K562 (cell line): ENCODE measurements around the gene ANKRD12. TPM values are rescaled to one million over a fixed set of nuclear protein-coding genes. Genes with fewer than 3 reads are reported as not detected.

Experiments
- ATAC-seq: fragments of 200-7000 bp; cut with Tn5 transposase; 3 replicates; pipeline ENCODE4 v1.9.1; 2020; ENCODE audit warnings: moderate library complexity
- BruUV-seq: library from RNA; stranded (reverse); fragments of 400-500 nt; replicated peaks from 2 replicates; lab custom pipeline; 2021; lab: Mats Ljungman, UMichigan
- CTCF ChIA-PET: fragments of 300-600 bp; formaldehyde crosslinking; extraction: SDS; loops from one replicate; lab custom pipeline; 2021; ENCODE audit warnings: low intra/inter-chr PET ratio; lab: Yijun Ruan, JAX
- POLR2A ChIA-PET: fragments of 300-600, 350-650 bp; sonication (Branson Sonifier 250); formaldehyde crosslinking; extraction: SDS; loops from one replicate; lab custom pipeline; 2021; ENCODE audit warnings: antibody characterized with exemption, inconsistent platforms; lab: Yijun Ruan, JAX
- DNase-seq, 4 experiments: peaks; one replicate each; pipeline versions ENCODE4 v3.0.0 to v3.0.0-alpha.2; 2011 to 2018; ENCODE audit warnings: low spot score in 3 of 4, mixed read lengths in 3 of 4; ENCODE audit errors: extremely low read depth in 1 of 4
- FAIRE-seq: peaks from 2 replicates; lab custom pipeline; 2011; peaks lifted over from hg19 to GRCh38; lab: Jason Lieb, UNC
- H2AFZ ChIP-seq: 2 replicates; pipeline ENCODE4 v1.6.0; 2011; ENCODE audit warnings: low read depth, low read length, control low read depth, inconsistent platforms
- H3K27ac ChIP-seq: fragments of 200-600 bp; 3 replicates; pipeline ENCODE4 v1.8.0; 2011; ENCODE audit warnings: low read depth, mild to moderate bottlenecking, control low read depth, inconsistent platforms, low read length, moderate library complexity, mixed read lengths; ENCODE audit errors: extremely low read depth
- H3K27me3 ChIP-seq, 2 experiments: fragments of 300-600 bp in 1 of 2; 2 replicates in 1 of 2; 3 replicates in 1 of 2; pipeline versions ENCODE4 v1.6.0 to v1.8.0; 2011; ENCODE audit warnings: inconsistent platforms in 2 of 2, low read length in 2 of 2, mild to moderate bottlenecking in 1 of 2, mixed read lengths in 1 of 2, moderate library complexity in 1 of 2; ENCODE audit not compliant: control insufficient read depth in 2 of 2, insufficient read depth in 2 of 2
- H3K36me3 ChIP-seq: fragments of 300-600 bp; 3 replicates; pipeline ENCODE4 v1.8.0; 2011; ENCODE audit warnings: mild to moderate bottlenecking, low read length, inconsistent platforms; ENCODE audit not compliant: control insufficient read depth, insufficient read depth
- H3K4me1 ChIP-seq, 2 experiments: fragments of 200-600 bp in 1 of 2; replicated peaks in 1 of 2; 2 replicates in 1 of 2; 3 replicates in 1 of 2; pipeline versions ENCODE4 v1.5.1 to v1.8.0; 2011; ENCODE audit warnings: inconsistent platforms in 2 of 2, low read length in 2 of 2, mild to moderate bottlenecking in 1 of 2, mixed read lengths in 1 of 2, moderate library complexity in 1 of 2; ENCODE audit not compliant: control insufficient read depth in 2 of 2, insufficient read depth in 2 of 2
- H3K4me2 ChIP-seq: 2 replicates; pipeline ENCODE4 v1.6.1; 2011; ENCODE audit warnings: low read length, control low read depth, inconsistent platforms, mixed read lengths; ENCODE audit not compliant: insufficient read depth
- H3K4me3 ChIP-seq: fragments of 200-600 bp; sonication (generic), shearing (Covaris generic); 2 replicates; pipeline ENCODE4 v1.5.1; 2016; ENCODE audit warnings: control low read depth, inconsistent platforms
- H3K79me2 ChIP-seq: fragments of 200-600 bp; 3 replicates; pipeline ENCODE4 v1.8.0; 2011; ENCODE audit warnings: low read length, inconsistent platforms; ENCODE audit not compliant: control insufficient read depth, insufficient read depth
- H3K9ac ChIP-seq, 2 experiments: 2 replicates each; pipeline versions ENCODE4 v1.6.0 to v1.6.1; 2011; ENCODE audit warnings: low read depth in 2 of 2, low read length in 2 of 2, control low read depth in 1 of 2, inconsistent platforms in 1 of 2, mild to moderate bottlenecking in 1 of 2, mixed read lengths in 1 of 2; ENCODE audit not compliant: insufficient read depth in 1 of 2
- H3K9me1 ChIP-seq: one replicate; pipeline ENCODE4 v1.6.0; 2011; ENCODE audit warnings: inconsistent platforms, mild to moderate bottlenecking, low read length, moderate library complexity; ENCODE audit not compliant: control insufficient read depth, insufficient read depth
- H3K9me3 ChIP-seq: replicated peaks from 2 replicates; pipeline ENCODE4 v1.5.1; 2011; ENCODE audit warnings: low read depth, low read length, inconsistent platforms; ENCODE audit not compliant: control insufficient read depth, insufficient read depth
- H4K20me1 ChIP-seq: replicated peaks from 2 replicates; pipeline ENCODE4 v1.6.1; 2011; ENCODE audit warnings: low read length, inconsistent platforms, mixed read lengths; ENCODE audit not compliant: control insufficient read depth, insufficient read depth
- ARNT ChIP-seq, 2 experiments: fragments of 450-650 bp; IDR thresholded peaks; 2 replicates each; pipeline ENCODE4 v1.6.1; 2016; ENCODE audit warnings: mild to moderate bottlenecking in 1 of 2
- CEBPB ChIP-seq: fragments of 450-650 bp; IDR thresholded peaks from 2 replicates; pipeline ENCODE4 v1.6.1; 2016; ENCODE audit warnings: missing genetic modification characterization, missing compliant biosample characterization
- CLOCK ChIP-seq: fragments of 250-450 bp; sonication (Bioruptor Pico); IDR thresholded peaks from 2 replicates; pipeline ENCODE4 v1.4.0; 2020; ENCODE audit warnings: mild to moderate bottlenecking, moderate library complexity, borderline replicate concordance
- E2F6 ChIP-seq, 2 experiments: IDR thresholded peaks; 2 replicates each; pipeline ENCODE4 v1.6.1; 2011; ENCODE audit warnings: borderline replicate concordance in 1 of 2, control low read depth in 1 of 2, low read depth in 1 of 2, low read length in 1 of 2, mild to moderate bottlenecking in 1 of 2, mixed read lengths in 1 of 2, moderate library complexity in 1 of 2; ENCODE audit not compliant: insufficient read depth in 1 of 2, insufficient read length in 1 of 2, poor library complexity in 1 of 2, severe bottlenecking in 1 of 2; ENCODE audit errors: extremely low read depth in 1 of 2
- MCM2 ChIP-seq: fragments of 450-650 bp; IDR thresholded peaks from 2 replicates; pipeline ENCODE4 v1.6.1; 2017; ENCODE audit warnings: low read depth, mild to moderate bottlenecking
- SETDB1 ChIP-seq: IDR thresholded peaks from one replicate; pipeline ENCODE4 v1.6.1; 2012; ENCODE audit warnings: low read length, control low read depth, inconsistent platforms
- STAT5B ChIP-seq: fragments of 250-450 bp; sonication (Bioruptor Pico); IDR thresholded peaks from 2 replicates; pipeline ENCODE4 v1.8.0; 2021; ENCODE audit warnings: mild to moderate bottlenecking, inconsistent platforms
- SUPT5H ChIP-seq: fragments of 450-650 bp; IDR thresholded peaks from 2 replicates; pipeline ENCODE4 v1.6.1; 2016
- TCF7L2 ChIP-seq: fragments of 150-350 bp; IDR thresholded peaks from 2 replicates; pipeline ENCODE4 v1.6.1; 2016; ENCODE audit warnings: low read depth, mild to moderate bottlenecking, low read length, moderate library complexity
- YY1 ChIP-seq, 3 experiments: IDR thresholded peaks; 2 replicates each; pipeline ENCODE4 v1.6.1; 2011; ENCODE audit warnings: low read length in 2 of 3, mild to moderate bottlenecking in 2 of 3, moderate library complexity in 2 of 3, borderline replicate concordance in 1 of 3, control low read depth in 1 of 3, low read depth in 1 of 3; ENCODE audit not compliant: insufficient read depth in 3 of 3, insufficient replicate concordance in 2 of 3, control insufficient read depth in 1 of 3, insufficient read length in 1 of 3; ENCODE audit errors: extremely low read depth in 1 of 3
- ZNF589 ChIP-seq: fragments of 200-800 bp; sonication (Bioruptor generic); IDR thresholded peaks from 2 replicates; pipeline ENCODE4 v1.6.1; 2016; ENCODE audit warnings: low read depth, missing genetic modification characterization, missing compliant biosample characterization
- WGBS: fragments of 100-300 bp; shearing (Covaris generic); methylation state at CpG from one replicate; pipeline ENCODE4 v1.1.6; 2016; ENCODE audit warnings: low coverage, mixed read lengths; ENCODE audit not compliant: insufficient coverage; ENCODE audit errors: missing lambda C conversion rate; 5-methylcytosine and 5-hydroxymethylcytosine counted together
- in situ Hi-C: fragments of 300-500 bp; cut with MboI; formaldehyde crosslinking; loops from 4 replicates; pipeline ENCODE4 v1.15.0; 2018; ENCODE audit warnings: inconsistent platforms, mixed read lengths
- intact Hi-C: fragments of 100-400 bp; cut with micrococcal nuclease; formaldehyde crosslinking; loops from 2 replicates; pipeline ENCODE4 v1.14.2; 2022
- polyA plus RNA-seq, 8 experiments: library from polyadenylated mRNA; depleted of rRNA in 4 of 8; stranded (reverse) in 5 of 8; unstranded in 3 of 8; fragments of >200 nt; fragmentation: Nextera tagmentation in 2 of 8; fragmentation: Illumina TruSeq in 1 of 8; extraction: Ambion mirVana in 2 of 8; extraction: Trizol in 1 of 8; gene quantifications; 2 replicates each; pipeline versions ENCODE4 v1.2.1 to v1.2.3, GENCODE V29; 2011 to 2014; ENCODE audit warnings: inconsistent platforms in 1 of 8, missing spikeins in 1 of 8
- total RNA-seq, 7 experiments: library from RNA; depleted of rRNA in 6 of 7; stranded (reverse); fragments of >200 nt in 6 of 7; fragmentation: Illumina TruSeq in 2 of 7; extraction: Trizol in 2 of 7; gene quantifications; 2 replicates each; pipeline versions ENCODE4 v1.2.1 to v1.2.3, GENCODE V29; 2011 to 2021; ENCODE audit warnings: low replicate concordance in 1 of 7

ANKRD12 gene
- total and polyA plus RNA-seq, 9 of the 15 experiments (the other 6 are each of a cell fraction or from before 2014, with no cell fraction given) = 6.6 to 28.2 (median 16.0) TPM

GRCh38 chr18:9173770-9174233 is 37.2 kb downstream of the ANKRD12 start:
- peak; percentile 52 for ATAC-seq
- no peaks in the 10 kb centered on the region for H3K36me3 ChIP-seq
- intact Hi-C loops (no loop called here), in situ Hi-C loops (no loop called here)
- peaks cover 65% of the 10 kb centered on the region for H3K79me2 ChIP-seq
- no peak overlapping the region for H3K4me2 ChIP-seq
- H3K9me1 ChIP-seq = no peaks in the 10 kb centered on the region
- POLR2A ChIA-PET = no interaction called here
- no peak overlapping the region for H2AFZ ChIP-seq
- TF ChIP-seq ZNF589 = no peak
- TF ChIP-seq YY1 (IDR thresholded peaks at IDR 0.05; ENCODE audit: borderline replicate concordance in 1 of 3, control insufficient read depth in 1 of 3, extremely low read depth in 1 of 3, insufficient read depth in 3 of 3, insufficient read length in 1 of 3, insufficient replicate concordance in 2 of 3, low read depth in 1 of 3, low read length in 2 of 3) = peak in 1 of 3 experiments; percentile 75
- no peak for TF ChIP-seq ARNT (IDR thresholded peaks at IDR 0.05)
- DNase-seq = no peak
- no TSS peak for BruUV-seq
- H3K4me1 ChIP-seq = peaks cover 6 to 9% of the 10 kb centered on the region in 2 experiments; a peak in 3 of 5 replicates
- H3K27ac ChIP-seq = no peak overlapping the region
- H3K4me3 ChIP-seq = no peak overlapping the region
- H3K9me3 ChIP-seq = no peaks in the 10 kb centered on the region
- 73% methylated on average over 6 of the region's 6 CpGs for WGBS
- no peaks in the 10 kb centered on the region for H4K20me1 ChIP-seq
- CTCF ChIA-PET = no interaction called here
- H3K9ac ChIP-seq = peak overlapping the region in 1 of 2 experiments; percentile 43; a peak in 1 of 4 replicates
- no peak for FAIRE-seq
- no peaks in the 10 kb centered on the region for H3K27me3 ChIP-seq

GRCh38 chr18:9174302-9174701 is 37.7 kb downstream of the ANKRD12 start:
- Histone ChIP-seq H3K9ac (peak overlapping the region in 1 of 2 experiments; percentile 43; a peak in 1 of 4 replicates), H3K4me3 (no peak overlapping the region), H3K27ac (no peak overlapping the region), H3K79me2 (peaks cover 70% of the 10 kb centered on the region), H3K27me3 (no peaks in the 10 kb centered on the region), H2AFZ (no peak overlapping the region), H3K4me1 (peaks cover 6 to 9% of the 10 kb centered on the region in 2 experiments; a peak in 3 of 5 replicates), H4K20me1 (no peaks in the 10 kb centered on the region), H3K9me3 (no peaks in the 10 kb centered on the region), H3K4me2 (no peak overlapping the region), H3K9me1 (no peaks in the 10 kb centered on the region), H3K36me3 (no peaks in the 10 kb centered on the region)
- POLR2A ChIA-PET = no interaction called here
- BruUV-seq = no TSS peak
- in situ Hi-C loops (no loop called here), intact Hi-C loops (no loop called here)
- DNase-seq (no peak), ATAC-seq (no peak; the same call in 2 of the 3 replicates), FAIRE-seq (no peak)
- CTCF ChIA-PET = no interaction called here
- TF ChIP-seq SETDB1 = no peak
- TF ChIP-seq SUPT5H = no peak
- TF ChIP-seq STAT5B = no peak
- 0 out of 2 replicates have a peak, but pooled peaks have one; percentile 27 for TF ChIP-seq CEBPB (tag)
- TF ChIP-seq CLOCK (CRISPR knock-in tag) = no peak
- TF ChIP-seq MCM2 = no peak
- TF ChIP-seq E2F6 (IDR thresholded peaks at IDR 0.05; ENCODE audit: borderline replicate concordance in 1 of 2, extremely low read depth in 1 of 2, insufficient read depth in 1 of 2, insufficient read length in 1 of 2, low read depth in 1 of 2, low read length in 1 of 2, poor library complexity in 1 of 2, severe bottlenecking in 1 of 2) = no peak
- no peak for TF ChIP-seq TCF7L2
- 86% methylated on average over 4 of the region's 4 CpGs for WGBS
